SK-N-SH (cell line): Measurements from ENCODE around the gene BMPR1A. TPM values are rescaled to one million over a fixed set of nuclear protein-coding genes. Genes with fewer than 3 reads are reported as not detected.

Experiments used
- CTCF ChIA-PET: fragments of 300-600, 350-600 bp; formaldehyde crosslinking; extraction: SDS; loops from one replicate; lab custom pipeline; 2021; lab: Yijun Ruan, JAX
- POLR2A ChIA-PET: fragments of 350-600 bp; sonication (Branson Sonifier 250); formaldehyde crosslinking; extraction: SDS; loops from one replicate; lab custom pipeline; 2020; ENCODE audit warnings: antibody characterized with exemption, inconsistent platforms; lab: Yijun Ruan, JAX
- DNase-seq: peaks from one replicate; pipeline ENCODE4 v3.0.0; 2012
- H2AFZ ChIP-seq: fragments of 200-600 bp; sonication (generic); 2 replicates; pipeline ENCODE4 v1.8.1; 2016; ENCODE audit warnings: antibody characterized with exemption, mild to moderate bottlenecking, low read depth
- H3F3A ChIP-seq: fragments of 200-600 bp; sonication (generic); replicated peaks from 2 replicates; pipeline ENCODE3; 2016; ENCODE audit warnings: antibody characterized with exemption, mild to moderate bottlenecking; ENCODE audit not compliant: insufficient read depth
- H3K27ac ChIP-seq, 2 experiments: fragments of 200-500 bp in 1 of 2; fragments of 200-600 bp in 1 of 2; sonication (Bioruptor generic) in 1 of 2; sonication (generic), shearing (Covaris generic) in 1 of 2; 2 replicates each; pipeline versions ENCODE4 v1.5.1 to v1.6.1; 2014 to 2016; ENCODE audit warnings: low read depth in 2 of 2, inconsistent platforms in 1 of 2, low read length in 1 of 2, mild to moderate bottlenecking in 1 of 2, mixed read lengths in 1 of 2
- H3K27me3 ChIP-seq: fragments of 200-600 bp; sonication (generic), shearing (Covaris generic); 2 replicates; pipeline ENCODE4 v1.6.1; 2016; ENCODE audit warnings: mixed run types; ENCODE audit not compliant: insufficient read depth
- H3K36me3 ChIP-seq, 2 experiments: fragments of 200-500 bp in 1 of 2; fragments of 200-600 bp in 1 of 2; sonication (Bioruptor generic) in 1 of 2; sonication (generic) in 1 of 2; replicated peaks in 1 of 2; 2 replicates each; pipeline versions ENCODE3 to v1.5.1; 2014 to 2016; ENCODE audit warnings: low read length in 1 of 2, mild to moderate bottlenecking in 1 of 2; ENCODE audit not compliant: insufficient read depth in 2 of 2, control insufficient read depth in 1 of 2
- H3K4me1 ChIP-seq, 2 experiments: fragments of 200-500 bp in 1 of 2; fragments of 200-600 bp in 1 of 2; sonication (Bioruptor generic) in 1 of 2; sonication (generic), shearing (Covaris generic) in 1 of 2; 2 replicates each; pipeline versions ENCODE4 v1.5.1 to v1.6.1; 2014 to 2016; ENCODE audit warnings: low read depth in 1 of 2, low read length in 1 of 2, mixed run types in 1 of 2; ENCODE audit not compliant: insufficient read depth in 2 of 2, control insufficient read depth in 1 of 2
- H3K4me2 ChIP-seq: fragments of 200-600 bp; sonication (generic), shearing (Covaris generic); 2 replicates; pipeline ENCODE4 v1.6.1; 2017; ENCODE audit warnings: mixed run types
- H3K4me3 ChIP-seq, 2 experiments: fragments of 200-500 bp in 1 of 2; fragments of 200-600 bp in 1 of 2; sonication (Bioruptor generic) in 1 of 2; sonication (generic), shearing (Covaris generic) in 1 of 2; 2 replicates each; pipeline versions ENCODE4 v1.5.1 to v1.8.1; 2014 to 2016; ENCODE audit warnings: low read depth in 2 of 2, inconsistent platforms in 1 of 2, low read length in 1 of 2, mild to moderate bottlenecking in 1 of 2, mixed read lengths in 1 of 2, moderate library complexity in 1 of 2
- H3K79me2 ChIP-seq: fragments of 200-600 bp; sonication (generic); 2 replicates; pipeline ENCODE4 v1.8.1; 2017; ENCODE audit warnings: mild to moderate bottlenecking; ENCODE audit not compliant: insufficient read depth
- H3K9ac ChIP-seq: fragments of 200-600 bp; sonication (generic); 2 replicates; pipeline ENCODE4 v1.6.1; 2017; ENCODE audit warnings: mixed run types
- H3K9me2 ChIP-seq: fragments of 200-600 bp; sonication (generic); 2 replicates; pipeline ENCODE4 v1.6.1; 2017; ENCODE audit warnings: mixed run types
- H3K9me3 ChIP-seq: fragments of 200-600 bp; sonication (generic); 2 replicates; pipeline ENCODE4 v1.6.1; 2017; ENCODE audit warnings: mixed run types, mild to moderate bottlenecking, moderate library complexity
- H4K20me1 ChIP-seq: fragments of 200-600 bp; sonication (generic); 2 replicates; pipeline ENCODE4 v1.6.1; 2017; ENCODE audit warnings: mild to moderate bottlenecking, mixed run types; ENCODE audit not compliant: insufficient read depth
- CTCF ChIP-seq: fragments of 200-600 bp; sonication (generic); IDR thresholded peaks from 2 replicates; pipeline ENCODE4 v1.6.1; 2017; ENCODE audit warnings: antibody characterized with exemption, mild to moderate bottlenecking, moderate library complexity
- FOXJ3 ChIP-seq: sonication (generic); formaldehyde crosslinking; IDR thresholded peaks from 2 replicates; pipeline ENCODE4 v1.5.1; 2020; ENCODE audit warnings: mild to moderate bottlenecking, missing genetic modification reagents
- GABPA ChIP-seq: IDR thresholded peaks from 2 replicates; pipeline ENCODE4 v1.4.0; 2012; ENCODE audit warnings: low read depth, mild to moderate bottlenecking
- JUND ChIP-seq: IDR thresholded peaks from 2 replicates; pipeline ENCODE4 v1.4.0; 2012
- MAX ChIP-seq: IDR thresholded peaks from 2 replicates; pipeline ENCODE4 v1.4.0; 2012; ENCODE audit warnings: low read depth
- MXI1 ChIP-seq: IDR thresholded peaks from 2 replicates; pipeline ENCODE4 v1.6.1; 2012; ENCODE audit warnings: mild to moderate bottlenecking, low read depth, low read length, improper control_type of control experiment
- NFIC ChIP-seq: IDR thresholded peaks from 2 replicates; pipeline ENCODE4 v1.4.0; 2012; ENCODE audit warnings: borderline replicate concordance
- NRF1 ChIP-seq: IDR thresholded peaks from 2 replicates; pipeline ENCODE4 v1.6.1; 2012; ENCODE audit warnings: low read depth, mild to moderate bottlenecking, low read length
- PBX3 ChIP-seq: IDR thresholded peaks from 2 replicates; pipeline ENCODE4; 2012
- RAD21 ChIP-seq: IDR thresholded peaks from 2 replicates; pipeline ENCODE4 v1.6.1; 2012; ENCODE audit warnings: mild to moderate bottlenecking, low read length
- RCOR1 ChIP-seq: fragments of 150-350 bp; IDR thresholded peaks from 2 replicates; pipeline ENCODE4 v1.6.1; 2017; ENCODE audit warnings: antibody characterized with exemption, low read length
- REST ChIP-seq: IDR thresholded peaks from 2 replicates; pipeline ENCODE4 v1.6.1; 2012; ENCODE audit warnings: mild to moderate bottlenecking, low read depth, low read length, moderate library complexity
- RFX5 ChIP-seq: IDR thresholded peaks from 2 replicates; pipeline ENCODE4 v1.6.1; 2012; ENCODE audit warnings: mild to moderate bottlenecking, improper control_type of control experiment, low read length
- RXRA ChIP-seq: IDR thresholded peaks from 2 replicates; pipeline ENCODE4 v1.4.0; 2012; ENCODE audit warnings: low read depth, mild to moderate bottlenecking, borderline replicate concordance
- SIN3A ChIP-seq: IDR thresholded peaks from 2 replicates; pipeline ENCODE4 v1.6.1; 2012; ENCODE audit warnings: low read depth, mild to moderate bottlenecking, low read length, moderate library complexity, borderline replicate concordance
- SMC3 ChIP-seq: IDR thresholded peaks from 2 replicates; pipeline ENCODE4 v1.6.1; 2012; ENCODE audit warnings: low read depth, low read length, improper control_type of control experiment
- TAF1 ChIP-seq: IDR thresholded peaks from 2 replicates; pipeline ENCODE4 v1.6.1; 2012; ENCODE audit warnings: low read depth, mild to moderate bottlenecking, low read length, moderate library complexity, borderline replicate concordance
- TCF12 ChIP-seq: IDR thresholded peaks from 2 replicates; pipeline ENCODE4 v1.4.0; 2012
- USF2 ChIP-seq: fragments of 150-350 bp; IDR thresholded peaks from 2 replicates; pipeline ENCODE4 v1.6.1; 2017; ENCODE audit warnings: antibody characterized with exemption, low read length, low read depth, borderline replicate concordance
- YY1 ChIP-seq: IDR thresholded peaks from 2 replicates; pipeline ENCODE4 v1.4.0; 2012; ENCODE audit warnings: low read depth, mild to moderate bottlenecking
- ZBTB33 ChIP-seq: IDR thresholded peaks from 2 replicates; pipeline ENCODE4 v1.4.0; 2012; ENCODE audit warnings: low read depth, borderline replicate concordance
- whole genome bisulfite sequencing: methylation state at CpG from one replicate; pipeline ENCODE4 v1.1.6; 2017; ENCODE audit warnings: low lambda C conversion rate; 5-methylcytosine and 5-hydroxymethylcytosine counted together
- polyA plus RNA-seq, 3 experiments: library from polyadenylated mRNA; depleted of rRNA; stranded (reverse); fragments of >200 nt; gene quantifications; 2 replicates each; pipeline ENCODE4 v1.2.3, GENCODE V29; 2012

Gene BMPR1A
- polyA plus RNA-seq, 1 of the 3 experiments (the other 2 are of a cell fraction), result 12.7 TPM

GRCh38 chr10:86821388-86821999 is 65.1 kb downstream of the BMPR1A start (continued):
- TF ChIP-seq RAD21 (no peak), RCOR1 (no peak), NRF1 (no peak), TAF1 (no peak), FOXJ3 (CRISPR knock-in tag) (no peak), ZBTB33 (no peak), NFIC (no peak)
- TF ChIP-seq, all 33 proteins: peak for 0

GRCh38 chr10:86823565-86823964 is 67.1 kb downstream of the BMPR1A start:
- no peak for DNase-seq
- peaks cover 96% of the 10 kb centered on the region for H3K79me2 ChIP-seq
- peaks cover 81% of the 10 kb centered on the region for H4K20me1 ChIP-seq
- POLR2A ChIA-PET, result no interaction called here
- no peaks in the 10 kb centered on the region for H3K9me2 ChIP-seq
- WGBS, result 92% methylated on average over 4 of the region's 4 CpGs
- CTCF ChIA-PET, result no interaction called here
- H2AFZ ChIP-seq, result no peak overlapping the region
- no peaks in the 10 kb centered on the region for H3K9me3 ChIP-seq
- no peak overlapping the region for H3K4me3 ChIP-seq
- peaks cover 9% of the 10 kb centered on the region for H3F3A ChIP-seq
- H3K27ac ChIP-seq, result no peak overlapping the region
- no peak overlapping the region for H3K9ac ChIP-seq
- no peaks in the 10 kb centered on the region for H3K27me3 ChIP-seq
- H3K4me1 ChIP-seq, result peaks cover 0 to 2% of the 10 kb centered on the region in 2 experiments; a peak in 2 of 4 replicates
- H3K4me2 ChIP-seq, result no peak overlapping the region
- no peak for TF ChIP-seq MXI1
- no peak for TF ChIP-seq REST
- TF ChIP-seq SMC3, result no peak
- no peak for TF ChIP-seq MAX
- no peak for TF ChIP-seq CTCF
- TF ChIP-seq USF2, result no peak
- no peak for TF ChIP-seq RXRA
- no peak for TF ChIP-seq RAD21
- TF ChIP-seq TCF12, result no peak
- TF ChIP-seq RCOR1, result no peak
- TF ChIP-seq TAF1, result no peak
- no peak for TF ChIP-seq NRF1
- TF ChIP-seq JUND, result no peak
- TF ChIP-seq RFX5, result no peak
- no peak for TF ChIP-seq PBX3
- no peak for TF ChIP-seq FOXJ3 (CRISPR knock-in tag)
- TF ChIP-seq YY1, result no peak
- no peak for TF ChIP-seq SIN3A
- TF ChIP-seq GABPA, result no peak
- peaks cover 0 to 10% of the 10 kb centered on the region in 2 experiments for H3K36me3 ChIP-seq
